ENCODE measurements around the gene COBL.

The COBL gene

DNA sequence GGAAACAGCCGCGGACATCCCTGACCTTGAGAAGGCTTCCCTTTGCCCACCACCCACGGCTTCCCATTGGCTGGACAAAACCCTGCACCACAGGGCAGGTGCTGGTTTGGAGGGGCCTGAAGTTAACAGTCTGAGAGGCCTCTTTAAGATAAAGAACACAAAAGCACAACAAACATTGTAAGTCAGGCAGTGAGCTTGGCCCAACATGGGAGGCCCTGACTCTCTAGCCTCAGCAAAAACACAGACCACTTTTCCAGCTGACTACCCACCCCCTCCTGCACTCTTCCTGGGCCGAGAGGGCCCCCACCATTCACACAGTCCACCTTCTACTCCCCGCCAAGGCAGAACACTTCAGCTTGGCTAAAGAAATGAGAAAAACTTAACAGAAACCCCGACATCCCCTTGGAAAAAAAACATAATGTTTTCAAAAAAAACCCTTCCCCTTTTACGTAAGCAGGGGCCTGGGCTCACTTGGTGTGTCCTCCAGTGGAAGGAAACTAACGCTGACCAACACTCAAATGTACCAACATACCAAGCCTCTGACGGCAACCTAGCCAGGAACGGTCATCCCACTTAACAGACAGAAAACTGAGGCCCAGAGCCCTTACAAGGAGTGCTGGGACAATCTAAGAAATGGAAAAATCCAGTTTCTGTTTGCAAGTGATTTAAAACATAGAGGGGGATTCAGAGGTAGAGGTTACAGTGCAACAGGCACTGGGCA, 80.9 kb downstream of the COBL start:
- no peak for DNase-seq

DNA sequence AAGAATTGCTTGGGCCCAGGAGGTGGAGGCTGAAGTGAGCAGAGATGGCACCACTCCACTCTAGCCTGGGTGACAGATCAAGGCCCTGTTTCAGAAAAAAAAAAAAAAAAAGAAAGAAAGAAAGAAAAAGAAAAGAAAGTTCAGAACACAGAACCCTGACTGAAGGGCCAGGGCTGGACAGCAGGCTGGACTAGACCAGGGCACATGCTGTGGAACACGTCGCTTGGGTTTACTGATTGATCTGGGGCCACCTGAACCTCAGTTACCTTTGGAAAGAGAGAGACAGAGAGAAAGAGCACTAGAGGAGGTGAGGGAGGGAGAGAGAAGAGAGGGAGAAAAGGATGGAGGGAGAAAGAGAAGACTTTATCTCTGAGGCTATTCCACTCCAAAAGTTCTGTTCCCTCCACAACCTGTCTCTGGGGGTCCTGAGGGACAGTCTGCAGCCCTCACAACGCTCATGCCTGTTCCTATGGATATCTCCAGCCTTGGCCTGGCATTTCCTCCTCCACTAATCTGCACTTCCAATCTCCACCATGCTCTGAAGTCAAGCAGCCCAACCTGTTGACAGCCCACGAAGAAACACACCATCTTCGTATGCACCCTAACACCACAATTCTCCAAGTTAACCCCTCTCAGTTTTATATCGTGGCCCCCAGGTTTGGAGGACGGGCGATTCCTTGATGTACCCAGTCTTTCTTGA, 81.8 kb downstream of the COBL start:
- DNase-seq = no peak

DNA sequence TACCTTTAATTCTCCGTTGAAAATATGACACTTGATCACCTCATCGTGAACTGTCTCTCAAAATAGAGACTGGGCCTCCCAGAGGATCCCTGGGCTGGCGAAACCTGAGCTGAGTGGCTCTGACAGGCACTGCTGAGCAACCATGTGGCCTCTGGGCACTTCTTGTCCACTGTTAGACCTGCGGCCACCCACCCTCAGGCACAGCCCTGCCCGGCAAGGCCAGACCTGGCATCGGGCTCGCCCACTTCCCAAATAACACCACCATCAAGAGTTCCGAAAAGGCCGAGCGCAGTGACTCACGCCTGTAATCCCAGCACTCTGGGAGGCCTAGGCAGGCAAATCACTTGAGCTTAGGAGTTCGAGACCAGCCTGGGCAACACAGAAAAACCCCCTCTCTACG, 82.5 kb downstream of the COBL start:
- DNase-seq = no peak

DNA sequence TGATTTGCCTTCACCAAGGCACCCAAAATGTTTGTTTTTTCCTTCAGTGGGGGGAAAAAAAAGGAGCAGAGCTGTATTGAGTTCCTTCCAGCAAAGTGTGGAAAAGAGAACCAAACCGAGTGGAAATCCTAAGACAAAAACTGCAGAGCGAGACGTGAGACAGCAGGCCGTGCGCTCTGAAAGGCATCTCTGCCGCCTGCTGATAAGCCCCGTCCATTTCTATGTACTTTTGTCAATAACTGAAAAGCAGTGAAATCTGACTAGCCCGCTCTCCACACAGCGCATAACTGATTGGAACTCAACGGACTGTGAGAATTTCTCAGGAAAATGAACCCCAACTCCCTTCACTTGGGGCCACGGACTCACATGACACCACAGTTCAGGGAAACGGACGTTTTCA, 83.2 kb downstream of the COBL start:
- DNase-seq = peak in 3 of 56 donors; percentile 14 to 27 (median 19)

DNA sequence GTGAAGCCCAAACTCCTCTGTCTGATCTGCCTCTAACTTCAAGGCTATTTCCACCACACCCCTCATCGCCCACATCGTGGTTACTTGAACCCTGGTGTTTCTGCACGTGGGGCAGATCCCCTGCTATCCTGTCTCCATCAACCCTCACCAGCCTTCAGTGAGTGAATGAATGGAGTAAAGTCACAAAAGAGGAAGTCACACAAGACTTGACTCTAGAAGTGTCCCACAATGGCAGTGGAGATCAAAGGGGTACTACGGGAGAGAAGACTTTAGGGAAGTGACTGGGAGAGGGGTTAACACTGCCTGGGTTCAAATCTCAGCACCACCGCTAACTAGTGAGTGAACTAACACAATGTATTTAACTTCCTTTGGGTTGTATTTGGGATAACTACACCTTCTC, 85.9 kb downstream of the COBL start:
- no peak for DNase-seq

DNA sequence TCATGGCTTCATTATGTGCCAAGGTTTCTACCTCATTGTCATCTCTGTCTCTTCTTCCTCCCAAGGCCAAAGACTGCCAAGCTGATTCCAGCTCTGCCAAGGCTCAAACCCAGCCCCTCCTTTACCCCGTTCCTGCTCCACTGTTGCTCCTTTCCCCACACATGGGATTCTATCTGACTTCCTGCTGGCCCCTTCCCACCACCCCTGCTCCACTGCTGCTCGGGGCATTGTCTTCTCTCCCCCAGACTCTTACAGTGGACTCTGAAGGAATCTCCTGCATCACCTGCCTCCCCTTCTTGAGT, 86.3 kb downstream of the COBL start:
- DNase-seq = no peak

DNA sequence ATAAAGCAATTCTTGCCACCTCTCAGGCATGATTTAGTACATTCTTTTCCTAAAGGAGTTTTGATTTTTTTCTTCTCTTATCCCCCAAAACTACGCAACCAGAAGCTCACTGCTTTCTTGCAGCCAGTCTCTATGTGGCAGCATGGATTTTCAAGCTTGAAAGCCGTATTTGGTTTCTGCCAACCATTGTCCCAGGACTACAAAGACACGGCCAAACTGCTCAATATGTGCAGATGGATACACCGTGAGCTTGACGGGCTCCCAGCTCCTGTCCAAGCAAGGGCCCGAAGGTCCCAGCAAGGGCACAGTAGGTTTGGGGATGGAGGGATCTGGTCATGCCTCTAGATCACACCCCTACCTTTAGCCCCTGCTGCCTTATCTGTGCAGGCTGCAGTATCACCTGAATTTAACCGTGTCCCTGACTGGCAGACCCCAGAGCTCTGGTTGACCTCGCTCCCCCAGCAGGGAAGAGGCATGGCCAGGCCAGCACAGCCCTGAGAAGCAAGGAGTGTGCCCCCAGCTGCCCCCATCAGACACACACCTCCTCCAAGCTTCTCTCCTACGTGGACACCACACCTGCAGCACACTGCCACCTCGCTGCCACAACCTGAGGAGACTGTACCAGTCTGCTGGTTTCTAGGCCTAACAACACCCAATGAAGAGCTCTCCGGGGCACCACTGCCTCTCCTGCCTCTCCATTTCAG, 86.8 kb downstream of the COBL start:
- DNase-seq = no peak

DNA sequence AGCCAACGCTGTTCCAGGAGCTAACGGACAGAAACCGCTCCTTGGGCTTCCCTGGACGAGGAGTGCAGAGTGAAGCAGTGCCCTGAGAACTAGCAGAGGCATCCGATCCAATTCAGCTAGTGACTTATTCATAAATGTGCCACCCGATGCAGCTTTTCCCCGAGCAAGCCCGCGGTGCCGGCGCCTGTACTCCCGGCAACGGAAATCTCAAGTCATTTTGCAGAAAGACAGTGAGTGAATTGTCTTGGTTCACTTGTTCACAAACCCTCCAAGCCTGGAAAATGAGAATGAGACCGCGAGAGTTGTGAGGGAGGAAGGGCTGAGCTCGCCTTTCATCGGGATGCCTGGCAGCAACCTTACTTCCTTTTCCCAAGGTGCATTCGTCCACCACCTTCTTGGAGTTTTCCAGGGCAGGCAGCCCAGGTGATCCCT, 87.5 kb downstream of the COBL start:
- peak in 31 of 56 donors; percentile 17 to 65 (median 38) for DNase-seq

DNA sequence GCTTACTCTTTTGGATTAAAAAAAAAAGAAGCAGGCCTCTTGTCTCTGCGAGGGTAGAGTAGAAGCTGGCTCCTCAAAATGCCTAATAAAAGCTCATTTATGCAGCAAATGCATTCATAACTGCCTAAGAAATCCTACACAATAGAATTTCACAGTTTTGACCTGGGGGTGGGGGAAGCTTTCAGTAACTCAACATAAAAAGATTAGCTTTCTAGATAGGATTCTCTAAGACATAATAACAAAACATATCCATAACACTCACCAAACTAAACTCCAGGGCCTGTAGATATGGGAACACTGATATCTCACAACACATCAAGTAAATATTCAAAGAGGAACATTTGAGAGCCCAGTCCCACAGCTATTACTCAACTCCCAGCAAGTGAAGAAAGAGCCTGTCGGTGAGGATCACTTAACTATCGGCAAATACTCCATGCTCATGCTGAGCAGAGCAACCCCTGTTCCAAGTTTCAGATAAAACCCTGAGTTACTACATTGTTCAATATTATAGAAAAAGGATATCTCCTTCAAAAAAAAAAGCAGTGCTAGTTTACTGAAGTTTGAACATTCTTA, 88.1 kb downstream of the COBL start:
- DNase-seq = no peak

DNA sequence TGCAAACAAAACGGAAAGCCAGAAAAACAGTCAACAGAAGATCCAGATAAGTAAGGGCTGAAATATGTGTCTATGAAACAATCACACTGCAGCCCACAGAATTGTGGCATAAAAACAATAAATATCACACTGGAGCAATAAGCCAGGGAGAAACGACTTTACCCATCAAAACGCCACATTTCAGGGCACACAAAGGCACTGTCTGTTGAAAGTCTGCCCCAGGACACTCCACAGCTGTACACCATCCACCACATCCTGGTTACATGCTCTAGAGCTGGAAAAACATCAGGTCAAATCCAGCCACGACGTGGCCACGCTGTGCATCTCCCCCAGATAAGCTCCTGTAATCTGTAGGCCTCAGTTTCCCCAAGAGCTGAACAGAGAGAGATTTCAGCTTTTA, 88.7 kb downstream of the COBL start:
- DNase-seq = no peak

DNA sequence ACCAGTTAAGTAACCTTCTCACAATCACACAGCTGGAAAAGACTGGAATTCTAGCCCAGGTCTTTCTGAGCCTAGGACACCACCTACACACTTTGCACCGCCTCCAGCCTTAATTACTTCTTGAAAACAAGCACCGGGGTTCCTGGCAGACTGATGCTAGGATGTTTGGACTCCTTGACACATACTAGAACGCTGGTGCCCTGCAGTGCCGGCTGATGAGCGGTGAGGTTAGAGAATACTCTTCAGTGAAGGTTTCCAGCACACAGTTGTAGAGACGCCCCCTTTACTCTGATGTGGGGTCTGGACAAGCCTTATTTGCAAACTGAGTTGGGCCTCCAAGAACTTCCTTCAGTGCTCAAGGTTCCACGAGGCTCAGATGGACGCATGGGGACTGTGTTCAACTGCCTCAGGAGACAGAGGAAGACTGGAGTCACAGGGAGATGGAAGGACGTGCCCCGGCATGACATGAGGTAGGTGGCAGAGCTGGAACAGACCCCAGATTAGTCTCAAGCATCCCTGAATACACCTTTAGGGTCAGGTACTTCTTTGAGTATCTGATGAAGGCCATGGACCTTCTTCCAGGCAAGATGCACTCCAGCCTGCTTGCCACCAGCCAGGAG, 89.6 kb downstream of the COBL start:
- no peak for DNase-seq

DNA sequence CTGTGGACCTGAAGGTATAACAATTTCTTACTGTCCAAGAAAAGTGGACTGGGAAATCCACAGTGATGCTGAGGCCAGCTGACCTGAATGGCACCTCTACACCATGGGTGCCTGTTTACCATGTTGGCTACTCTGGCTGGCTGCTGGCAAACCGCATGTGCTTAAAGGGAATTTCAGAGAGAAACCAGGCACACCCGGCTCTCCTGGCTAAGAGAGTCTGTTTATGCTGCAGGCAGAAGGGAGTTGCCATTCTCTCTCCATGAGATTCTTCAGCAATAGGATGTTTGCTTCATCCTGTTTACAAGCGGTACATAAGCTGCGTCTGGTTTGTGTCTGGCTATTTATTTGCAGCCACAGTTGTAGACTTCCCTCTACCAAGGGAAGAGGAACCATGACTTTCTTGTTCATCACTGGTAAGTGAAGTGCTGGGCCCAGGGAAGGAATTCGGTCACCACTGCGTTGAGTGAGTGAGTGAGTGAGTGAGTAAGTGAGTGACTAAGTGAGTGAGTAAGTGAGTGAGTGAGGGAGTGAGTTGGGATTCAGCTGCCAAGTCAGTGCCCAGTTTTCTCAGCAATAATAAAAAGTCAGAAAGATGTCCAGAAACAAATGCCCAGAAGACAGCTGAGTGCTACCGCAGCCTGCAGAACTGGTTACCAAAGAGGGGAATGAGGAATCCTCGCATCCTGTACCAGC, 90.4 kb downstream of the COBL start:
- peak in 1 of 56 donors; percentile 38 for DNase-seq

DNA sequence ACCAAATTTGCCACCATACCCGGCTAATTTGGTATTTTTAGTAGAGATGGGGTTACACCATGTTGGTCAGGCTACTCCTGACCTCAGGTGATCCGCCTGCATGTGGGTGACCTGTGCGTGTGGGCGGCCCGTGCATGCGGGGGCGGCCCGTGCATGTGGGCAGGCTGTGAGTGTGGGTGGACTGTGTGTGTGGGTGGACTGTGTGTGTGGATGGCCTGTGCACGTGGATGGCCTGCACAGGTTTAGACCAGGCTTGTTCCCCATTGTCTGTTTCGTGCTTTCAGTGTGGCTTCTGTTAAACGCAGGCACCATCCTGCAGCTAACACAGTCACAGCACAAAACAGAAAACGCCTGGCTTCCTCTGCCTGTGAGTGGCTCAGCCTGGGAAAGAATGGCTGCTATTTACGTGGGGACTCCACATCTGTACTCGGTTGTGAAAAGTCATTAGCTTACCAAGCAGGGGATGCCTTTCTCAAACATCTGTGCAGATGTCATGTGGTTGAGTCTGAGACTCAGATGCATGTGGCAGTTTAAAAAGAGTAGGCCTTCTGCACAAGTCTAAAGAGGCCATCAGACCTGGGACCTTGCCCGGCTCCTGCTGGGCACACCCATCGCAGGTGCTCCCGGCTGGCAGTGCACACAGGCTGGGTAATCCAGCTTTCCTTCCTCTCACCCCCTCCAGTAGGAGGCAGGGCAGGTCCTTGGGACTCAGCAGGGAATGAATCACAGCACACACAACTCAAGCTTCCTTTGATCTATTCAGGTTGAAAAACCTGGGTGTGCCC, 91.6 kb downstream of the COBL start:
- peak in 19 of 56 donors; percentile 17 to 56 (median 35) for DNase-seq

DNA sequence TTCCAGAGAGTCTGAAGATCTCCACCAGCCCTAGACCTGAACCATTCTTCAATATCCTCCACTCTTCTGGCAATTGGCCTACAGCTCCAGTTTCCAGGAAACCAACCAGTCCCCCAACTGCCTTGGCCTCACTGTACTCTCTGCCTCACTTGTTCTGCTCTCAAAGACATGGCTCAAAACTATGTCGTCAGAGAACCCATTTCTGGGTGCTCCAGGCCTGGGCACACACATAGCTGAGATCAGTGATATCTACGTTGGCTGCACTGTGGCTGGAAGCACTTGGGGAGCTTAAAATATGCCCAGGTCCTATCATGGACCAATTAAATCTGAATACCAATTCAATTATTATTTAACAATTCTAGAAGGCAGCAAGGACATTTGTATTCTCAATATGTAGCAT, 93.1 kb downstream of the COBL start:
- DNase-seq = no peak

DNA sequence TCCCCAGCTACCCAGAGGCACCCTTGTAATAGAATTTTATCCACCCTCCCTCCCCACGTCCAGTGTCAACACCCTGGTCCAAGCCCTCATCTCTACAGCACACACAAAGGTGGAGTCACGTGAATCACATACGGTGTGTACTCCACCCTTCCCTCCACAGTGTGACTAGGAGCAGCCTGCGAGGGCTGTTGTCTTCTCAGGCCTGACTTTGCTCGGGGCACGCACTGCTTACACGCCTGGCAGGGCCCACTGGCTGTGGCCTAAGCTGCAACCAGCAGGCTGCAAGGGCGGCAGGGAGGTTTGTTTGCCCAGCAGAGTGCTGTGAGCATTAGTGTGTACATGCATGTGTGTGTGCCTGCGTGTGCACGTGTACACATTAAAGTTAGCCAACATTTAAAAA, 93.7 kb downstream of the COBL start:
- DNase-seq = no peak

DNA sequence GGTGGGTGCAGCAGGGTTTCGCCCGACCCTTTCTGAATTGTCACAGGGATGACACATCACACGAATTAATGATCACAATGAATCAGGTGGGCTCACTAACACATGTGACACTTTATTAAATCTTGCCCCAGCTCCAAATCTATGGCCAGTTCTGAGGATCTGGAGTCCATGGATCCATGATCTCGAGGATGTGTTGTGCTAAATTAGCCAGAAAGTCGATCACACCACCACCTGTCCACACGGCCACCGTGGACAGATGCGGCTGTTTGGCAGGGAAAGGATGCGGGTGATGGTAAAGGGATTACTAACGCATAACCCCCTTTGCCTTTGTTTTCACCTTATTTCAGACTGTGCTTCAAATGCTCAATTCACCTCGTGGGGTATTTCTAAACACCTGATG, 96.4 kb downstream of the COBL start:
- no peak for DNase-seq

DNA sequence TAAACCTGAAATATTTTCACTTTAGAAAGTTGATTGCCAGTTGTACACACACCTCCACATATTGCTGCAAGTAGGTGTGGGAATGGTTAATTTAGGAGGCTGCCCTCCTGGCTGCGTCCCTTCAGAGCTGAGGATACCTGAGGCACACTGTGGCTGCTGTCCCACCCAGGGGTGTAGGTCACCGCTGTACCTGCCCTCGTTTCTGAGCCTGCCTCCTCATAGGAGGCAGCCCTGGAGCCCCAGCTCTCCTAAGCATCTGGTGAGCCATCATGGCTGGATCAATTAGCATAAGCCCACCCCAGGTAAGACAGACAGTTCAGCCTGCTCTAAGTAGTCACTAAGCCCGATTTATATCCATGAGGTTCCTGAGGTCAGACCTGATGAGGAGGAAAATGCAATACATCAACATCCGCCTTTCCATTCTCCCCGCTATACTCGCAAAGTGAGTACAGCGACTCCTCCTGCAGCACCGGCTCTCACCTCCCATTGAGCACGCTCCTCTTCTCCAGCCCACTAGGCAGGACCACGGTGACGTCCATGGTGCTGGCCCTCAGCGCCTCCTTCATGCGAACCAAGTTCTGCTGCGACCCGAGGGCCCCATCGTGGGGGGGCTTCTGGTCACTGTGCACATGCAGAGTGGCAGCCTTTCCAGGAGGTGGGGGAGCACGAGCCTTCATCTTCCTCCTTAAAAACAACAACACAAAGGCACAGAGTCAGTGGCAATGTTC, 97.2 kb downstream of the COBL start:
- no peak for DNase-seq

DNA sequence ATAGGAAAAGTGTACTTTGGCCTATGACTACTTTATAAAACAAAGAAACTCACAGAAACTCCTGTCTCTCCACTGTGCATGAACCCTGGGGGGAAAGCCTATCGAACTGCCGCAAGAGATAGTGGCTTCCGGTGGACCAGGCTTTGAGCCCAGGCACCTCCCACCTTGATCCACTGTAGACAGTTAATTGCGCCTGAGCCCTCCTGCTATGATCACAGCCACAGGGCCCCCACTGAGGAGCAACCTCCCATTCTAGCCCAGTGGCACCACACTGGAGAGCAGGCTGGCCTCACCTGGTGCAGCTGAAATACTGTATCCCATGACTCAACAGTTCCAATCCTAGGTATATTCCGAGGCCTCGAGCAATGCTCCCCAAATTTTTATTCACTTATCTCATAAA, 98.8 kb downstream of the COBL start:
- no peak for DNase-seq

DNA sequence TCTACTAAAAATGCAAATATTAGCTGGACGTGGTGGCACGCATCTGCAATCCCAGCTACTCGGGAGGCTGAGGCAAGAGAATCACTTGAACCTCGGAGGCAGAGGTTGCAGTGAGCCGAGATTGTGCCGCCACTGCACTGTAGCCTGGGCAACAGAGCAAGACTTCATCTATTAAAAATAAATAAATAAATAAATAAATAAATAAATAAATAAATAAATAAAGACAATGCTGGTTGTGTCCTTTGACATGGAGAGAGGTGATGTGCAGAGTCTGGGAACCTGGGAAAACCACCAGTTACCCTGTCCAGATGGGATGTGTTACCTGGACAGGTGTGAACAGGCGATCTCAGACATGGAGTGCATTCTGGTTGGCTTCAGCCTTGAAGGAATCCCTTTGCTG, 102.5 kb downstream of the COBL start:
- no peak for DNase-seq

DNA sequence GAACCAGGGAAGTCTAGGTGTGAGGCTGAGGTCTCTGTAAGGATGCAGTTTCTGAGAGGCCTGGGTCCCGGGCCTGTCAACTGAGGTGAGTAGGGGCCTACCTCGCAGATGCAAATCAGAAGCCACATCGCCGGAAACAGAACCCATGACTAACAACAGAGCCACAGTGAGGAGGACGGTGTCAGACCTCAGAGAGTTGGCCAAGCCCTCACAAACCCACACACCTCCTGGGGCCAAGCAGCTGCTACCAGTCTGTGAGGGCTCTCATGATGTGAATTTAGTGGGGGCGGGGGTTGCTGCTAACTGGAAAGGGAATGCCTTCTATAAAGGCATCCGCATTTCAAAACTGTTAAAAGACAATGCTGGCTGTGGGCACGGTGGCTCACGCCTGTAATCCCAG, 103.0 kb downstream of the COBL start:
- no peak for DNase-seq

All from nucleus accumbens (tissue), 56 donors.